K562 (cell line): Measurements from ENCODE around the gene SLC25A21. TPM values are rescaled to one million over a fixed set of nuclear protein-coding genes. Genes with fewer than 3 reads are reported as not detected.

Experiments used
- ATAC-seq: fragments of 200-7000 bp; cut with Tn5 transposase; 3 replicates; pipeline ENCODE4 v1.9.1; 2020; ENCODE audit warnings: moderate library complexity
- BruUV-seq: library from RNA; stranded (reverse); fragments of 400-500 nt; replicated peaks from 2 replicates; lab custom pipeline; 2021; lab: Mats Ljungman, UMichigan
- CTCF ChIA-PET: fragments of 300-600 bp; formaldehyde crosslinking; extraction: SDS; loops from one replicate; lab custom pipeline; 2021; ENCODE audit warnings: low intra/inter-chr PET ratio; lab: Yijun Ruan, JAX
- POLR2A ChIA-PET: fragments of 300-600, 350-650 bp; sonication (Branson Sonifier 250); formaldehyde crosslinking; extraction: SDS; loops from one replicate; lab custom pipeline; 2021; ENCODE audit warnings: antibody characterized with exemption, inconsistent platforms; lab: Yijun Ruan, JAX
- DNase-seq, 4 experiments: peaks; one replicate each; pipeline versions ENCODE4 v3.0.0 to v3.0.0-alpha.2; 2011 to 2018; ENCODE audit warnings: low spot score in 3 of 4, mixed read lengths in 3 of 4; ENCODE audit errors: extremely low read depth in 1 of 4
- FAIRE-seq: peaks from 2 replicates; lab custom pipeline; 2011; peaks lifted over from hg19 to GRCh38; lab: Jason Lieb, UNC
- H2AFZ ChIP-seq: 2 replicates; pipeline ENCODE4 v1.6.0; 2011; ENCODE audit warnings: low read depth, low read length, control low read depth, inconsistent platforms
- H3K27ac ChIP-seq: fragments of 200-600 bp; 3 replicates; pipeline ENCODE4 v1.8.0; 2011; ENCODE audit warnings: low read depth, mild to moderate bottlenecking, control low read depth, inconsistent platforms, low read length, moderate library complexity, mixed read lengths; ENCODE audit errors: extremely low read depth
- H3K27me3 ChIP-seq, 2 experiments: fragments of 300-600 bp in 1 of 2; 2 replicates in 1 of 2; 3 replicates in 1 of 2; pipeline versions ENCODE4 v1.6.0 to v1.8.0; 2011; ENCODE audit warnings: inconsistent platforms in 2 of 2, low read length in 2 of 2, mild to moderate bottlenecking in 1 of 2, mixed read lengths in 1 of 2, moderate library complexity in 1 of 2; ENCODE audit not compliant: control insufficient read depth in 2 of 2, insufficient read depth in 2 of 2
- H3K36me3 ChIP-seq: fragments of 300-600 bp; 3 replicates; pipeline ENCODE4 v1.8.0; 2011; ENCODE audit warnings: mild to moderate bottlenecking, low read length, inconsistent platforms; ENCODE audit not compliant: control insufficient read depth, insufficient read depth
- H3K4me1 ChIP-seq, 2 experiments: fragments of 200-600 bp in 1 of 2; replicated peaks in 1 of 2; 2 replicates in 1 of 2; 3 replicates in 1 of 2; pipeline versions ENCODE4 v1.5.1 to v1.8.0; 2011; ENCODE audit warnings: inconsistent platforms in 2 of 2, low read length in 2 of 2, mild to moderate bottlenecking in 1 of 2, mixed read lengths in 1 of 2, moderate library complexity in 1 of 2; ENCODE audit not compliant: control insufficient read depth in 2 of 2, insufficient read depth in 2 of 2
- H3K4me2 ChIP-seq: 2 replicates; pipeline ENCODE4 v1.6.1; 2011; ENCODE audit warnings: low read length, control low read depth, inconsistent platforms, mixed read lengths; ENCODE audit not compliant: insufficient read depth
- H3K4me3 ChIP-seq: fragments of 200-600 bp; sonication (generic), shearing (Covaris generic); 2 replicates; pipeline ENCODE4 v1.5.1; 2016; ENCODE audit warnings: control low read depth, inconsistent platforms
- H3K79me2 ChIP-seq: fragments of 200-600 bp; 3 replicates; pipeline ENCODE4 v1.8.0; 2011; ENCODE audit warnings: low read length, inconsistent platforms; ENCODE audit not compliant: control insufficient read depth, insufficient read depth
- H3K9ac ChIP-seq, 2 experiments: 2 replicates each; pipeline versions ENCODE4 v1.6.0 to v1.6.1; 2011; ENCODE audit warnings: low read depth in 2 of 2, low read length in 2 of 2, control low read depth in 1 of 2, inconsistent platforms in 1 of 2, mild to moderate bottlenecking in 1 of 2, mixed read lengths in 1 of 2; ENCODE audit not compliant: insufficient read depth in 1 of 2
- H3K9me1 ChIP-seq: one replicate; pipeline ENCODE4 v1.6.0; 2011; ENCODE audit warnings: inconsistent platforms, mild to moderate bottlenecking, low read length, moderate library complexity; ENCODE audit not compliant: control insufficient read depth, insufficient read depth
- H3K9me3 ChIP-seq: replicated peaks from 2 replicates; pipeline ENCODE4 v1.5.1; 2011; ENCODE audit warnings: low read depth, low read length, inconsistent platforms; ENCODE audit not compliant: control insufficient read depth, insufficient read depth
- H4K20me1 ChIP-seq: replicated peaks from 2 replicates; pipeline ENCODE4 v1.6.1; 2011; ENCODE audit warnings: low read length, inconsistent platforms, mixed read lengths; ENCODE audit not compliant: control insufficient read depth, insufficient read depth
- ATF2 ChIP-seq: sonication (generic); formaldehyde crosslinking; IDR thresholded peaks from 2 replicates; pipeline ENCODE4 v1.8.1; 2022; ENCODE audit warnings: missing genetic modification reagents
- CHD2 ChIP-seq: IDR thresholded peaks from 2 replicates; pipeline ENCODE4 v1.6.1; 2011; ENCODE audit warnings: low read depth, low read length
- HDAC2 ChIP-seq: fragments of 450-650 bp; IDR thresholded peaks from 2 replicates; pipeline ENCODE4 v1.6.1; 2016; ENCODE audit warnings: mild to moderate bottlenecking
- HNRNPUL1 ChIP-seq: fragments of 200-400 bp; formaldehyde crosslinking; IDR thresholded peaks from 2 replicates; pipeline ENCODE4 v1.6.1; 2017; ENCODE audit warnings: low read length
- KAT7 ChIP-seq: sonication (generic); formaldehyde crosslinking; IDR thresholded peaks from 2 replicates; pipeline ENCODE4 v1.8.0; 2022; ENCODE audit warnings: missing genetic modification reagents, mild to moderate bottlenecking, borderline replicate concordance
- PRPF4 ChIP-seq: fragments of 200-400 bp; formaldehyde crosslinking; IDR thresholded peaks from one replicate; pipeline ENCODE4 v1.6.1; 2017; ENCODE audit warnings: low read length, low read depth, mild to moderate bottlenecking; ENCODE audit not compliant: insufficient read depth, poor library complexity, severe bottlenecking
- SMARCC2 ChIP-seq: fragments of 450-650 bp; IDR thresholded peaks from 2 replicates; pipeline ENCODE4 v1.6.1; 2017; ENCODE audit warnings: antibody characterized with exemption, moderate library complexity, mild to moderate bottlenecking, low read depth
- SRSF3 ChIP-seq: fragments of 200-400 bp; formaldehyde crosslinking; IDR thresholded peaks from 2 replicates; pipeline ENCODE4 v1.6.1; 2016; ENCODE audit warnings: mild to moderate bottlenecking, low read length, moderate library complexity; ENCODE audit not compliant: insufficient read depth
- SRSF7 ChIP-seq: fragments of 200-400 bp; formaldehyde crosslinking; optimal IDR thresholded peaks from 2 replicates; pipeline ENCODE3; 2017; ENCODE audit warnings: mild to moderate bottlenecking, low read depth, low read length
- TGIF2 ChIP-seq: sonication (generic); formaldehyde crosslinking; IDR thresholded peaks from 2 replicates; pipeline ENCODE4 v1.8.1; 2022; ENCODE audit warnings: mild to moderate bottlenecking, missing genetic modification reagents, moderate library complexity
- THRA ChIP-seq: fragments of 450-650 bp; IDR thresholded peaks from 2 replicates; pipeline ENCODE4 v1.6.1; 2017; ENCODE audit warnings: mild to moderate bottlenecking, moderate library complexity
- ZSCAN29 ChIP-seq: fragments of 450-650 bp; IDR thresholded peaks from 2 replicates; pipeline ENCODE4 v1.6.1; 2017
- in situ Hi-C: fragments of 300-500 bp; cut with MboI; formaldehyde crosslinking; loops from 4 replicates; pipeline ENCODE4 v1.15.0; 2018; ENCODE audit warnings: inconsistent platforms, mixed read lengths
- intact Hi-C: fragments of 100-400 bp; cut with micrococcal nuclease; formaldehyde crosslinking; loops from 2 replicates; pipeline ENCODE4 v1.14.2; 2022
- polyA plus RNA-seq, 8 experiments: library from polyadenylated mRNA; depleted of rRNA in 4 of 8; stranded (reverse) in 5 of 8; unstranded in 3 of 8; fragments of >200 nt; fragmentation: Nextera tagmentation in 2 of 8; fragmentation: Illumina TruSeq in 1 of 8; extraction: Ambion mirVana in 2 of 8; extraction: Trizol in 1 of 8; gene quantifications; 2 replicates each; pipeline versions ENCODE4 v1.2.1 to v1.2.3, GENCODE V29; 2011 to 2014; ENCODE audit warnings: inconsistent platforms in 1 of 8, missing spikeins in 1 of 8
- total RNA-seq, 7 experiments: library from RNA; depleted of rRNA in 6 of 7; stranded (reverse); fragments of >200 nt in 6 of 7; fragmentation: Illumina TruSeq in 2 of 7; extraction: Trizol in 2 of 7; gene quantifications; 2 replicates each; pipeline versions ENCODE4 v1.2.1 to v1.2.3, GENCODE V29; 2011 to 2021; ENCODE audit warnings: low replicate concordance in 1 of 7

The SLC25A21 gene
- total and polyA plus RNA-seq, 9 of the 15 experiments (the other 6 are each of a cell fraction or from before 2014, with no cell fraction given): 15.2 to 46.7 (median 28.7) TPM

GRCh38 chr14:37215345-37215744 lies 42.9 kb upstream of the SLC25A21 start (continued):
- no peak for TF ChIP-seq ATF2 (CRISPR knock-in tag)

- BruUV-seq: no TSS peak
Observed at GRCh38 chr14:37213016-37213415, 40.6 kb upstream of the SLC25A21 start.

More at GRCh38 chr14:37213016-37213415, 40.6 kb upstream of the SLC25A21 start:
- H3K4me1 ChIP-seq: no peaks in the 10 kb centered on the region
- no peak overlapping the region for H3K9ac ChIP-seq
- ATAC-seq: no peak
- no peak for FAIRE-seq
- TF ChIP-seq ATF2 (CRISPR knock-in tag) (no peak), HNRNPUL1 (no peak), KAT7 (CRISPR knock-in tag) (no peak), ZSCAN29 (no peak), TGIF2 (CRISPR knock-in tag) (no peak), CHD2 (no peak), SRSF3 (no peak), HDAC2 (no peak), THRA (no peak), SRSF7 (no peak), PRPF4 (no peak), SMARCC2 (no peak)
- CTCF ChIA-PET: no interaction called here
- no peaks in the 10 kb centered on the region; the same call in 2 of the 3 replicates for H3K79me2 ChIP-seq
- no peaks in the 10 kb centered on the region for H3K27me3 ChIP-seq
- intact Hi-C loops: no loop called here
- no peak overlapping the region for H3K4me3 ChIP-seq
- H4K20me1 ChIP-seq: no peaks in the 10 kb centered on the region
- peaks cover 1% of the 10 kb centered on the region; the same call in 1 of the 2 replicates for H3K9me3 ChIP-seq
- DNase-seq: no peak
- H3K36me3 ChIP-seq: no peaks in the 10 kb centered on the region
- POLR2A ChIA-PET: no interaction called here
- in situ Hi-C loops: no loop called here
- no peak overlapping the region for H2AFZ ChIP-seq
- no peak overlapping the region for H3K4me2 ChIP-seq
- H3K27ac ChIP-seq: no peak overlapping the region
- H3K9me1 ChIP-seq: no peaks in the 10 kb centered on the region
